Endothelial cell of umbilical vein (primary cell): ENCODE results near the gene RNF40.

Source experiments
- EZH2 ChIP-seq: IDR thresholded peaks from 2 replicates; pipeline ENCODE4 v1.6.1; 2012; ENCODE audit warnings: borderline replicate concordance, low read depth, mild to moderate bottlenecking, moderate library complexity, low read length, inconsistent platforms; ENCODE audit not compliant: severe bottlenecking
- FOS ChIP-seq: IDR thresholded peaks from 2 replicates; pipeline ENCODE4 v1.6.1; 2011; ENCODE audit warnings: mild to moderate bottlenecking, low read length, moderate library complexity, borderline replicate concordance; ENCODE audit not compliant: insufficient read depth
- JUN ChIP-seq: IDR thresholded peaks from 2 replicates; pipeline ENCODE4 v1.6.1; 2011; ENCODE audit warnings: borderline replicate concordance, low read depth; ENCODE audit not compliant: insufficient read length, insufficient read depth
- MYC ChIP-seq: IDR thresholded peaks from one replicate; pipeline ENCODE4 v1.6.1; 2011; ENCODE audit warnings: mild to moderate bottlenecking, low read depth, low read length
- POLR2A ChIP-seq: IDR thresholded peaks from 2 replicates; pipeline ENCODE4 v1.6.1; 2012; ENCODE audit warnings: low read depth, mild to moderate bottlenecking, control low read depth, low read length
- POLR2AphosphoS5 ChIP-seq: IDR thresholded peaks from 2 replicates; pipeline ENCODE4 v1.6.1; 2012; ENCODE audit warnings: low read depth, mild to moderate bottlenecking, control low read depth, low read length, moderate library complexity; ENCODE audit not compliant: insufficient read depth
- TF ChIP-seq, protein P1 (sequence below), 2 donors: IDR thresholded peaks; 1 replicate in 1 of 2; 2 replicates in 1 of 2; pipeline ENCODE4 v1.5.1; 2011; ENCODE audit warnings: low read length in 2 of 2, mild to moderate bottlenecking in 2 of 2, moderate library complexity in 2 of 2, control low read depth in 1 of 2, inconsistent platforms in 1 of 2, low read depth in 1 of 2; ENCODE audit not compliant: insufficient read depth in 1 of 2; ENCODE audit errors: extremely low read depth in 1 of 2
- TF ChIP-seq, protein P2 (sequence below): IDR thresholded peaks from 2 replicates; pipeline ENCODE4 v1.6.1; 2011; ENCODE audit not compliant: insufficient read depth, insufficient read length

DNA sequence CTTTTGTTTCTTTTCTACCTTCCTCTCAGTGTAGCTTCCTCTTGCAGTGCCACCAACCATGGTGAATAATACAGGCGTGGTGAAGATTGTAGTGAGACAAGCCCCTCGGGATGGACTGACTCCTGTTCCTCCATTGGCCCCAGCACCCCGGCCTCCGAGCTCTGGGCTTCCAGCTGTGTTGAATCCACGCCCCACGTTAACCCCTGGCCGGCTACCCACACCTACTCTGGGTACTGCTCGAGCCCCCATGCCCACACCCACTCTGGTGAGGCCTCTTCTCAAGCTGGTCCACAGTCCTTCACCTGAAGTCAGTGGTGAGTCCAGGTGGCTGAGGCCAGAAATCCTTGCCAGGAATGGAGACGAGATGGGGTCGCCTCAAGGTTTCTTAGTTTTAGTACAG is 39.2 kb upstream of the RNF40 start:
- TF ChIP-seq, protein P1, sequence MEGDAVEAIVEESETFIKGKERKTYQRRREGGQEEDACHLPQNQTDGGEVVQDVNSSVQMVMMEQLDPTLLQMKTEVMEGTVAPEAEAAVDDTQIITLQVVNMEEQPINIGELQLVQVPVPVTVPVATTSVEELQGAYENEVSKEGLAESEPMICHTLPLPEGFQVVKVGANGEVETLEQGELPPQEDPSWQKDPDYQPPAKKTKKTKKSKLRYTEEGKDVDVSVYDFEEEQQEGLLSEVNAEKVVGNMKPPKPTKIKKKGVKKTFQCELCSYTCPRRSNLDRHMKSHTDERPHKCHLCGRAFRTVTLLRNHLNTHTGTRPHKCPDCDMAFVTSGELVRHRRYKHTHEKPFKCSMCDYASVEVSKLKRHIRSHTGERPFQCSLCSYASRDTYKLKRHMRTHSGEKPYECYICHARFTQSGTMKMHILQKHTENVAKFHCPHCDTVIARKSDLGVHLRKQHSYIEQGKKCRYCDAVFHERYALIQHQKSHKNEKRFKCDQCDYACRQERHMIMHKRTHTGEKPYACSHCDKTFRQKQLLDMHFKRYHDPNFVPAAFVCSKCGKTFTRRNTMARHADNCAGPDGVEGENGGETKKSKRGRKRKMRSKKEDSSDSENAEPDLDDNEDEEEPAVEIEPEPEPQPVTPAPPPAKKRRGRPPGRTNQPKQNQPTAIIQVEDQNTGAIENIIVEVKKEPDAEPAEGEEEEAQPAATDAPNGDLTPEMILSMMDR (IDR thresholded peaks at IDR 0.05; ENCODE audit: extremely low read depth in 1 of 2, insufficient read depth in 1 of 2, low read depth in 1 of 2, low read length in 2 of 2): no peak
- TF ChIP-seq EZH2: no peak
- no peak for TF ChIP-seq POLR2AphosphoS5
- no peak for TF ChIP-seq MYC
- TF ChIP-seq POLR2A: no peak
- TF ChIP-seq, protein P2, sequence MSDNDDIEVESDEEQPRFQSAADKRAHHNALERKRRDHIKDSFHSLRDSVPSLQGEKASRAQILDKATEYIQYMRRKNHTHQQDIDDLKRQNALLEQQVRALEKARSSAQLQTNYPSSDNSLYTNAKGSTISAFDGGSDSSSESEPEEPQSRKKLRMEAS: no peak
- no peak for TF ChIP-seq JUN
- TF ChIP-seq FOS: no peak
